GM19324 (cell line): ENCODE data around the gene ARHGAP15.

ENCODE experiments used
- ATAC-seq: cut with Tn5 transposase; IDR thresholded peaks from one replicate; pipeline ENCODE4 v1.9.1; 2021; ENCODE audit warnings: mild to moderate bottlenecking, moderate library complexity; ENCODE audit not compliant: unreplicated experiment, low FRiP score

Gene ARHGAP15

DNA sequence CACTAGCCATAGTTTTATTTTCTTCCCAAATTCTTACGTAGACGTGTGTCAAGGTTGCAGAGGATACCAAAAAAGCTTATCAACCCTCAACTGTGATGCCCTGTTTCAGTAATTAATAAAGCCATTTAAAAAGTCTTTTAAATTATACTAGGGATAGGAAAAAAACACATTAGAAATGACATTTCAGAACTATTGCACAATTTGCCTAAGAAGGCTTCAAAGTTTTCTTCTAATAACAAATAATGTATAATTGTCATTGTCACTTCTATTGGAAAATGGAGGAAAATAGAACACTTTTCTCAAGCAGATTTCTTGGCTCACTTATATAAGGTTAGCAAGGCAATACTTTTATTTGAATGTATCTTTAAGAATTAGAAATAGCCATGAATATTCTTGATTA is 253.8 kb downstream of the ARHGAP15 start:
- no peak for ATAC-seq

GRCh38 chr2:143384111-143384510 is 254.9 kb downstream of the ARHGAP15 start:
- no peak for ATAC-seq

- no peak for ATAC-seq
These were observed 261.0 kb downstream of the ARHGAP15 start for GRCh38 chr2:143390171-143390570.

DNA sequence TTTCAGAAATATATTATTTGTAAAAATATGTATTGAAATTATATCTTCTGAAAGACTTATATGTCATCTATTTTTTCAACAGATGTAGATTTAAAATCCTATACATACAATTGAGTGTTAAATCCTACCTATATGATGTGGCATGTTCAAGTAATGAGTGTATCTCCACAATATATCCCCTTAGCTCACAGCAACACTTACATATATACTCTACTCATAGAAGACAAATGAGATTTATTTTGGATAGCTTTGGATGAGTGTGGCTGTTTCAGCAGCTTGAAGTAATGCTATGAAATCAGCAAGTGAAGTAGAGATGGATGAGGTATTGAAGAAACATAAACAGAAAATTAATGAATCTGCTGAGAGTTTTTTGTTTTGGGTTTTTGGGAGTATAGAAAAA is 263.1 kb downstream of the ARHGAP15 start:
- no peak for ATAC-seq

GRCh38 chr2:143394062-143394461 is 264.8 kb downstream of the ARHGAP15 start:
- no peak for ATAC-seq

- ATAC-seq, result no peak
These were observed 268.8 kb downstream of the ARHGAP15 start for GRCh38 chr2:143397884-143398614.

GRCh38 chr2:143398781-143399180 is 269.6 kb downstream of the ARHGAP15 start:
- ATAC-seq, result no peak

DNA sequence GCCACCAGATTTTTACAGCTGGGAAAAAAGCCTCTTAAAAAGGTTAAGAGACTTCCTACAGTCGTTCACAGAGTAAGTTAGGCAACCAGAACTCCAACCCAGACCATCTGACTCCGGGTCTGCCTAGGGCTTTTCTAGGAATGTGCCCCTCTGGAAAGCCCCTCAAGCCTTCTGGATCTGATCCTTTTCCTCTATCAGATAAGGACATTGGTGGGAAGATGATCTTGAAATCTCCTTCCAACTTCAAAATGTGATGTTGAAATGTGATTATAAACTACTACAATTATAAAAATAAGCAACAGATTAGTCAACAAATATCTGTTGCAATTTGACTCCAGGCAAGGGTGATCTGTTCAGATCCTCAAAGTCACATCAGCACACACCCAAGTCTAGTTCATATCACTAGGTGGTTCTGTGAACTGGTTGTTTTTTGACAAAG is 270.4 kb downstream of the ARHGAP15 start:
- ATAC-seq, result no peak

GRCh38 chr2:143401861-143402260 is 272.6 kb downstream of the ARHGAP15 start:
- ATAC-seq, result no peak

DNA sequence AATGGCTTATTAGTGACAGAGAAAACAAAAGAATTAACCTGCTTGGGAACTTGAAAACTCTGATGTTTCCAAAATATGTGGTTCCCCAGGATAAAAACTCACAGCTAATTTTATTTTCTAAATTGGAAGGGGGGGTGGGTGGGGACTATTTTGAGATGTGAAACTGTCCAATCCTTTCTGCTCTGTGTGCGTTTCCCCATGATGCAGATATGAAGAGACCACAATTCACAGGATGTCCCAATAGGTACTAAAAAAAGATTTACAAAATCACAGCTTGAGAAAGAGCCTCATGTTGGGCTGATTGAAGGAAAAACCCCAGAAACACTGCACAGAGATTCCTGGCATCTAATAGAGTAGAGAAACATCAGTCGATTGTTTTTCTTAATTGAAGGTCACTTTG is 273.2 kb downstream of the ARHGAP15 start:
- no peak for ATAC-seq

DNA sequence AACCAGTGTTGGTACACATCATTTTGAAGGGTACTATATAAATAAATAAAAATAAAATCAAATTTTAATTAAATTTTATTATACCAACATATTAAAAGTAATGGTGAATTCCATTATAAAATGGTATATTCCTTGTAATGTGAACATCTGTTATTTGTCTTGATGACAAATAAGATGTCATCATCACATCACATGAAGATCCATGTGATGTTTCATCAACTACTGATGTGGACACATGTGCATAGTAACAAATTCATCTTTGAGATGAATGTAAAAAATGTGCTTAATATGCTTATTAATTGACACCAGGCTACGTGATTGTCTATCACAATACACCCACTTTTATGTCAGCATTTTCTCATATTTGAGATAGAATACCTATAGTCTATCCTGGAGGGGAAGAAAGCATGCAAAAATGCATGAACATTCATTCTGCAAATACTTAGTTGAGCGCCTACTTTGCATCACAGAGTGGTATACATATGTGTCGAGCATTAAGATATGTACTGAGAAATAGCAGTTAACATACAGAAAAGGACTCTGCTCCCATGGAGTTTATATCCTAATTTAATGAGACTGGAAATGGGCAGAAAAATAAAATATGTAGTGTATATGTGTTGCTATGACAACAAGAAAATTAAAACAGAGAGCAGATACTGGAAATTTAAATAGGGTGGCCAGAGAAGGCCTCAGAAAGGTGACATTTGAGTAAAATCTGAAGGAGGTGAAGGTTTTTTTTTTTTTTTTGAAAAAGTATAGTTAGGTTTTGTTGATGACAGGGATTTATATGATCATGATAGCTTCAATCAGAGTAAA is 281.1 kb downstream of the ARHGAP15 start:
- ATAC-seq, result no peak

- no peak for ATAC-seq
These were observed 286.4 kb downstream of the ARHGAP15 start for GRCh38 chr2:143415571-143415970.

DNA sequence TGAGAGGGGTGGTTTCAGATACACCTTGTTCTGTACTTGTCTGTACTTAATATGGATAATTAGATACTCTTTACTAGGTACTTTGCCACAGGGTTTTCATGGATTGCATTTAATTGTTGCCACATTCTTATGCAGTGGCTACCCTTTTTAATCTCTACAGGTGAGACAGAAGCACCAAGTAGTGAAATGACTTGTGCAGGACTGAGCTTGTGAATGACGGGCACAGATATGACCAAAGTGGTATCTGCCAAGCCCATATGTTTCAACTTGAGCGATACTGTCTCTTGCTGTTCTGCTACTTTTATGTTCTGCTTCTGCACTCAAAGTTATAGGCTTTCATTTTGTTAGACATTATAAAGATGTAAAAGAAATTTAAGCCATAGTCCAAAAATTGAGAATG is 288.2 kb downstream of the ARHGAP15 start:
- no peak for ATAC-seq

GRCh38 chr2:143420313-143420712 is 291.1 kb downstream of the ARHGAP15 start:
- no peak for ATAC-seq

DNA sequence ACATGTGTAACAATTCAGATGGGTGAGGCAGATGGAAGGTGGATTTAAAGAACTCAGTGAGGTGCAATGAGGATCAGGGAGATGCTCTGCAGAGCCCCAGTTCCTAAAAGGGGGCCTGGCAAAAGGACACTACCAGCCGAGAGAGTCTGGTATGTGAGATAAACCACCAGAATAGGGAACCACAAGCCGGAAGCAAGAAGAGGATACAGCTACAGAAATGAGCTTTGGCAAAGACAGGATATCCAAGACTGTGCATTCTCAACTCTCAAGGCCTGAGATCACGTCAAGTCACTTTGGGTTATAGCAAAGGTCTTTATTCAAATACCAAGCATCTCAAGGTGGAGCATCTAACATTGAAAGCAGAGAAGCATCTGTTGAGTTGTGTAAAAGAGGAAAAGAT is 293.5 kb downstream of the ARHGAP15 start:
- ATAC-seq, result no peak

- no peak for ATAC-seq
These were observed 296.7 kb downstream of the ARHGAP15 start for GRCh38 chr2:143425896-143426295.

- no peak for ATAC-seq
These were observed 297.1 kb downstream of the ARHGAP15 start for GRCh38 chr2:143426296-143426695.

GRCh38 chr2:143428700-143429099 is 299.5 kb downstream of the ARHGAP15 start:
- ATAC-seq, result no peak

DNA sequence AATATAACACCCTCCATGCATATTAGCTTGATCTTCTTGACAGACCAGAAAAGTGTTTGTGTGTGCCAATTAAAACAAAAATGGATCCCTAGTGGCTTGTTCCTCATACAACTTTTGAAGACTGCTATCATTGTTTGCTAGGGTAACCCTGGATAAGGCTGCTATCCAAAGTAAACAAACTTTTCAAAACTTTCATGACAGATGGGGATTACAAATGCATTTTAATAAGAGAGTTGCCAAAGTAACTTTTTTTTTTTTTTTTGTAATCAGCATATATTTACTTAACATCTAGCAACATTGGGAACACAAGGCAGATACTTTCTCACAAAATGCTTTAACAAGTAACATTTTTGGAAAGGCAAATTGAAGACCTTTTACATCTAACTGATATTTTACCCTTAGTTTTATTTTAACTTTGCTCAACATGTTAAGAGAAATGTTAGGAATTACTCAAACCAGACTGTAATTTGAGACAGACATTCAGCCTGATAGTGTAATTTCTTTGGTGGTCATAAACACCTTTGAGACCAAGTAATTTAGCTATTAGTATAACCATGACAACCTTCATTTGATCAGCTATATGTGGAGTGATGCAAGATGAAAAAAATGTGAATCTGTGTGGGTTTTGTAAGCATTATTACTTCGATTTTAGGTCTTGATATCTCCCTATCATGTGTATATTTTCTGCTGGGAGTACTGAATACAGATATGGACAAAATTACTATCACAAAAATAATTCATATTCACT is 300.9 kb downstream of the ARHGAP15 start:
- no peak for ATAC-seq

GRCh38 chr2:143431316-143431715 is 302.1 kb downstream of the ARHGAP15 start:
- ATAC-seq, result no peak

DNA sequence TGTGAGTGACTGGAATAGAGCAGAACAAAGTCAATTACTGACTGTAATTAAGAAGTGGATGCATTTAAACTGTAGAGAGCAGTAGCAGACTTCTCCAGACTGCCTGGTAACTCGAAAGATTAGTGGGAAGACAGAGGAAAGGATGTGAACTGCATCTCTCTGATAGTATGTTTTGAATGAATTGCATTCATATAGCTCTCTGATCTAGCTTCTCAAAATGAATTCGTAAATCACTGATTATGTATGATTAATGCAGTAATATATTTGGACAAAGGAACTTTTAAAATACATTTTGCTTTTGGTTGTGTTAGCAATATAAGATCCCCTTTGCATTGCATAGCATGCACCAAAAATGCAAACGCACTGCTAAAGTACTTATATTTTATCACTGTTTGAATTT is 304.0 kb downstream of the ARHGAP15 start:
- no peak for ATAC-seq
